BLaER1 (cell line): Measurements from ENCODE around the gene NUP54.

Experiments used
- H3K27ac ChIP-seq: shearing (Covaris generic); formaldehyde crosslinking; 2 replicates; pipeline ENCODE4 v1.8.1; 2022
- H3K27me3 ChIP-seq: shearing (Covaris generic); formaldehyde crosslinking; 2 replicates; pipeline ENCODE4 v1.8.1; 2022
- H3K36me3 ChIP-seq: shearing (Covaris generic); formaldehyde crosslinking; 2 replicates; pipeline ENCODE4 v1.8.1; 2022
- H3K4me1 ChIP-seq: shearing (Covaris generic); formaldehyde crosslinking; 2 replicates; pipeline ENCODE4 v1.8.1; 2022
- H3K4me2 ChIP-seq: shearing (Covaris generic); formaldehyde crosslinking; 2 replicates; pipeline ENCODE4 v1.8.1; 2022
- H3K4me3 ChIP-seq: shearing (Covaris generic); formaldehyde crosslinking; 2 replicates; pipeline ENCODE4 v1.8.1; 2022
- H3K9ac ChIP-seq: shearing (Covaris generic); formaldehyde crosslinking; 2 replicates; pipeline ENCODE4 v1.8.1; 2022
- H3K9me3 ChIP-seq: shearing (Covaris generic); formaldehyde crosslinking; 2 replicates; pipeline ENCODE4 v1.8.1; 2022
- H4K20me1 ChIP-seq: shearing (Covaris generic); formaldehyde crosslinking; 2 replicates; pipeline ENCODE4 v1.8.1; 2022
- Cebpa-rat ChIP-seq: shearing (Covaris generic); IDR thresholded peaks from 2 replicates; pipeline ENCODE4 v1.8.1; 2022

NUP54 gene

DNA sequence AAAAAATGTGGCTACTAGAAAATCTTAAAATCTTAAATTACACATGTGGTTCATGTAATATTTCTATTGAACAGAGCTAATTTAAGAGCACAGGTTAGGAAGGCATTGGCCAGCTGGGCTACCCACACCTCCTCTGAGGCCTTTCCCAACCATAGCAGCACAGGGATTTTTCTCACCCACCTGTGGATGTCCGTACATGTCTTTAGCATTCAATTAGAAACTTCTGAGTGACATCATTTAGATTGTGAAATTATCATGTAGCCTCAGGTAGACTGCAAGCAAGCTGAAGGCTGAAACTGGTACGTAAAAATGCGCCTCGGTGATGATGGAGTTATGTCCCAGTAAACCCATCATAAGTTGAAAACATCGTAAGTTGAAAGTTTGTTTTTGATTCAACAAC lies 34.3 kb upstream of the NUP54 start:
- peaks cover 51% of the 10 kb centered on the region; the same call in 1 of the 2 replicates for H4K20me1 ChIP-seq
- no peak overlapping the region for H3K27ac ChIP-seq
- peaks cover 20% of the 10 kb centered on the region for H3K36me3 ChIP-seq
- TF ChIP-seq Cebpa-rat = no peak
- no peak overlapping the region for H3K9ac ChIP-seq
- H3K9me3 ChIP-seq = no peaks in the 10 kb centered on the region
- no peaks in the 10 kb centered on the region for H3K27me3 ChIP-seq
- no peak overlapping the region for H3K4me3 ChIP-seq
- H3K4me1 ChIP-seq = peaks cover 29% of the 10 kb centered on the region
- H3K4me2 ChIP-seq = no peak overlapping the region

DNA sequence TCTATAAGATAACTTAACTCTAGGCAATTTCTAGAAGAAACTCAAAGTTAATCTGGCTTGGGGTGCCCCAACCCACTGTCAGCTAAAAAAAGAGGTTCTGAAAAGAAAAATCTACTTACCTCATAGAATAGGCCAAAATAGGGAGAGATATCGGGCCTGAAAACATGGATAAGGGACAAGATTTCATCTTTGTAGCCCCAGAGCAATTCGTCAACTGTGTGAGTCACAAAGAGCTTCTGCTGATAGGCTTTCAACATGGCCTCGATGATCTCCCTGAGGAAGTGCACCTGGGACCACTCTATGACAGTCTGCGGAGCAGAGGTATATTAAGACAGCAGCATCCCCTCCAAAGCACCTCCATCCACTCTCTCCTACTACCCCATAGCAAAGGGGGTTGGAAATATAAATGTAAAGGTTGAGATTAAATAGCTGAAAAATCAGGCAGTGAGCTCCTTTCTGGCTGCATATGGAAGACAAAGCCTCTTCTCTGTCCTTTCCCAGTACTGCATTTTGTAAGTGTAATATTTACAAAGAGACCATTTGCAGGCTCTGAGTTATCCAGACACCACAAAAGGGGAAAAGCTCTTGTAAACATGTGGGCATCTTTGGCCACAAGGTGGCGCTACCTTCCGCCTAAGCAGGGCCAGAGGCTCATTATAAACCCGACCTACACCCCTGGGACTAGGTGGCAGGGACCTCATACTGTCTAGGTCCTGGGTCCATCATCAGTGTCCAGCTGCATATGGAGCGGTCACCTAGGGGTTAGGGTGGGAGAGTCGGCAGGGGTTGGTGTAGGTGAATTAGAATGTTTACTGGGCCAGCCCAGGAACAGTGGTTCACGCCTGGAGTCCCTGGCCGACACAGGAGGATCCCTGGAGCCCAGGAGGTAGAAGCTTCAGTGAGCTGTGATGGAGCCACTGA lies 31.5 kb upstream of the NUP54 start:
- Histone ChIP-seq H3K36me3 (peaks cover 30% of the 10 kb centered on the region), H3K4me1 (peaks cover 34% of the 10 kb centered on the region), H3K27me3 (no peaks in the 10 kb centered on the region), H4K20me1 (peaks cover 41% of the 10 kb centered on the region; the same call in 1 of the 2 replicates), H3K4me3 (no peak overlapping the region), H3K27ac (peak overlapping the region; percentile 45; the same call in 1 of the 2 replicates), H3K4me2 (peak overlapping the region; percentile 73), H3K9me3 (no peaks in the 10 kb centered on the region), H3K9ac (no peak overlapping the region)
- TF ChIP-seq Cebpa-rat = no peak

DNA sequence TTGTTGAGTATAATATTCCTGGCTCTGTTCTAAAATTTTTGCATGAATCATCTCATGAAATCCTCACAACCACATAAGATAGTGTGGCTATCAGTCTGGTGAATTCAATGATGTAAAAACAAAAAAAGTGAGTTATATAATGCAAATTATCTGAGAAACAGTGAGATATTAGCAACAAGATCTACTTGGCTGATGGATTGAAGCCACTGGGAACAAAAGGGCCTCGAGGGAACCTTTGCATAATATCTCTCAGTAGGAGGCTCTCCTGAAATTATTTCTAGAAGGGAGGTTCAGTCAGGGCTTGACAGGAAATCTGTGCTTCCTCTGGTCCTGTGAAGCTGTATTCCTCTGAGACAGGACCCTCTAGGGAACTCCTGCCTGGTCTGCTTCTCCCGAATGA lies 30.1 kb upstream of the NUP54 start:
- no peak for TF ChIP-seq Cebpa-rat
- H3K4me1 ChIP-seq = peaks cover 34% of the 10 kb centered on the region
- no peaks in the 10 kb centered on the region for H3K9me3 ChIP-seq
- H3K4me3 ChIP-seq = no peak overlapping the region
- no peak overlapping the region for H3K27ac ChIP-seq
- peak overlapping the region; percentile 57; the same call in 1 of the 2 replicates for H3K9ac ChIP-seq
- peaks cover 28% of the 10 kb centered on the region; the same call in 1 of the 2 replicates for H4K20me1 ChIP-seq
- peak overlapping the region; percentile 73 for H3K4me2 ChIP-seq
- no peaks in the 10 kb centered on the region for H3K27me3 ChIP-seq
- H3K36me3 ChIP-seq = peaks cover 39% of the 10 kb centered on the region

DNA sequence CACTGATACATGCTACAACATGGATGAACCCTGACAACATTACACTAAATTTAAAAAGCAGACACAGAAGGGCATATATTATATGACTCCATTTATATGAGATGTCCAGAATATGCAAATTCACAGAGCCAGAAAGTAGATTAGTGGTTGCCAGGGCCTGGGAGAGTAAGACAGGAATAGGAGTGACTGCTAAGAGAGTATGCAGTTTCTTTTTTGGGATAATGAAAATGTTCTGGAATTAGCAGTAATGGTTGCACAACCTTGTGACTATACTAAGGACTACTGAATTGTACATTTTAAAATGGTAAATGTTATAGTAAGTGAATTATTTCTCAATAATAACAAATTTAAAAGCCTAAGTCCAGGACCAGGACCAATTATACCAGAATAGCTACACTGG lies 29.5 kb upstream of the NUP54 start:
- Histone ChIP-seq H3K27ac (no peak overlapping the region), H3K4me1 (peaks cover 34% of the 10 kb centered on the region), H3K9ac (no peak overlapping the region), H4K20me1 (peaks cover 22% of the 10 kb centered on the region; the same call in 1 of the 2 replicates), H3K27me3 (no peaks in the 10 kb centered on the region), H3K4me3 (no peak overlapping the region), H3K9me3 (no peaks in the 10 kb centered on the region), H3K4me2 (peak overlapping the region; percentile 73; the same call in 1 of the 2 replicates), H3K36me3 (peaks cover 45% of the 10 kb centered on the region)
- no peak for TF ChIP-seq Cebpa-rat

DNA sequence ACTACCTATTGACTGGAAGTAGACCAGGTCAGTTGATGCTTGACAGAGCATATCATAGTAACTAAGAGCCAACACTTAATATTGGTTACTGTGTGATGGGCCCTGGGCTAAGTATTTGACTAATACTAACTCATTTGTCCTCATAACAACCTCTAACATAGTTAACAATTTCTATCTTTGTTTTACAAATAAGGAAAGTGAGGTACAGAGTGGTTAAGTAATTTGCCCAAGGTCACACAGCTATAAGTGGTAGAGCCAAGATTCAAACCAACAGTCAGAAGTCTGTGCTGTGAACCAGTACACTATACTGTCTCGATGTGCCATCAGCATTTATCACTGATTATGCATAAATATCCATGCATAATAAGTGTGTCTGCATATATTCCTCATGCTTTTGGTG lies 27.1 kb upstream of the NUP54 start:
- H3K36me3 ChIP-seq = peaks cover 58% of the 10 kb centered on the region
- H3K9ac ChIP-seq = no peak overlapping the region
- H3K4me1 ChIP-seq = peaks cover 34% of the 10 kb centered on the region
- no peak overlapping the region for H3K4me3 ChIP-seq
- TF ChIP-seq Cebpa-rat = no peak
- no peak overlapping the region for H3K4me2 ChIP-seq
- H3K9me3 ChIP-seq = no peaks in the 10 kb centered on the region
- no peaks in the 10 kb centered on the region for H3K27me3 ChIP-seq
- H3K27ac ChIP-seq = no peak overlapping the region
- H4K20me1 ChIP-seq = peaks cover 18% of the 10 kb centered on the region; the same call in 1 of the 2 replicates

DNA sequence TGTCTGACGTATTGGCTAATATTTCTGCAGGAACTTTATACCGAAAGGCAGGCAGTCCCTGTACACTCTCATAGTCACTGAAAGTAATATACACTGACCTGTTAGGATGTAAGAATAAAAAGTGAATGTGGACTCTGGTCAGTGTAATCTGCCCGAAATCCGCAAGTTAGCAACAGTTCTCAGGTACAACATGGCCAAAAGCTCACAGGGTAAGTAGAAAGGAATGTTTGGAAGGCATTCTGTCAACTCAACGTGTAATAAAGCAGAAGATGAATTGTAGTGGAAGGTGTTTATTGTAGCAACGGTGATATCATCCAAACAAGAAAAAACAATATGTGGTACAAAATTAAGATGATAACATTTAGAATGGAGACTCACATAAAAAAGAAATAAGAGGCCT lies 26.0 kb upstream of the NUP54 start:
- TF ChIP-seq Cebpa-rat = no peak
- Histone ChIP-seq H3K36me3 (peaks cover 64% of the 10 kb centered on the region), H3K9me3 (no peaks in the 10 kb centered on the region), H4K20me1 (peaks cover 17% of the 10 kb centered on the region; the same call in 1 of the 2 replicates), H3K4me1 (peaks cover 23% of the 10 kb centered on the region), H3K9ac (no peak overlapping the region), H3K27ac (no peak overlapping the region), H3K27me3 (no peaks in the 10 kb centered on the region), H3K4me3 (no peak overlapping the region), H3K4me2 (no peak overlapping the region)

DNA sequence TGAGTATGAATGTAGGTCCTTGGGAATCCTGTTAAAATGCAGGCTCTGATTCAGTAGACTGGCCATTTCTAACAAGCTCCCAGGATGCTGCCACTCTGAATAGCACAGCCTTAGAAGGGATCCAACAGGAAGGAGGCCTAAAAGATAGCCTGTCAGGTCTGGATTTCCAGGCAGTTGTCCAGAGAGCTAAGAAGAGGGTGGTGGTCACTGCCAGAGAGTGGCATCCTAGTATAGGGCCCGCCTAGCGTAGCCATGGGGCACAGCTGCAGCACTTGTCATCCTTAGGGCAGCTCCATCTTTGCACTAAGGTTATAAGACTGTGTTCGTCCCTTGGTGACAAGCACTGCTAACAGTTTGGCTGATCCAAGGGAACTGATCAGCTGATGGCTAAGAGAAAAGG lies 20.5 kb upstream of the NUP54 start:
- no peak for TF ChIP-seq Cebpa-rat
- Histone ChIP-seq H4K20me1 (no peaks in the 10 kb centered on the region), H3K9ac (no peak overlapping the region), H3K4me2 (no peak overlapping the region), H3K27ac (no peak overlapping the region), H3K36me3 (peaks cover 82% of the 10 kb centered on the region), H3K27me3 (no peaks in the 10 kb centered on the region), H3K4me3 (no peak overlapping the region), H3K4me1 (no peaks in the 10 kb centered on the region), H3K9me3 (no peaks in the 10 kb centered on the region)

DNA sequence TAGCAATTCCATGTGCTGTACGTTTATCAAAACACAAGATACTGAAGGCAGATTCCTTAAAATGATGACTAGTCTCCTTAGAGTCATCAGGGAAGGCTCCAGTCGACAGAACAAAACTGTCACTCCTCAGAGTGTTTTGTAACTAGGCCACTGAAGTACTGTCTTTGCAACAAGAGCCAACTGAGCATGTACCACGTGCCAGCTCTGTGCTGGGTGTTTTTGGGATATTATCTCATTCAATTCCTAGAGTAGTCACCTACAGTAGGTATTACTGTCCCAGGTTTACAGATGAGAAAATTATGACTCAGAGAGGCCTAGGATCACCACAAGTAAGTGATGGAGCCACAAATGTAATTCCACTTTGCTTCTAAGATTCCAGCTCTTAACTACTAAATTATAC lies 18.3 kb upstream of the NUP54 start:
- no peak overlapping the region for H3K9ac ChIP-seq
- H3K4me2 ChIP-seq = no peak overlapping the region
- H3K4me1 ChIP-seq = no peaks in the 10 kb centered on the region
- no peak overlapping the region for H3K27ac ChIP-seq
- peaks cover 84% of the 10 kb centered on the region for H3K36me3 ChIP-seq
- no peaks in the 10 kb centered on the region for H4K20me1 ChIP-seq
- H3K27me3 ChIP-seq = no peaks in the 10 kb centered on the region
- no peaks in the 10 kb centered on the region for H3K9me3 ChIP-seq
- no peak for TF ChIP-seq Cebpa-rat
- H3K4me3 ChIP-seq = no peak overlapping the region

DNA sequence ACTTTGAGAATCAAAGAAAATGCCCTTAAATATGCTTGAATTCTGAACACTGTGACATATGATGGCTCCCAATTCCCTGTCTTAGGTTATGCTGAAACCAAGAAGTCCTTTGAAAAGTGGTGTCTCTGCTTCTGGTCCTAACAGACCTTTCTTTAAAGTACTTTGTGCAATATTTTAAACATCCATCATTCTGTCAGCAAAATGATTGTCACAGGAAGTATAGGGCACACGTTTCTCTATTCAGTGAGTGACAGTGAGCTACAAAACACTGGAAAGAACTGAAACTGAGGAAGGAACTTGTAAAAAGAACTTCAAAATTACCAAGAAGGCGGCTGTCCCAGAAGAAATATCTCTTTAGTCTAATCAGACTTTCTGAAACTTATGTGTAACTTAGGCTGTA lies 12.2 kb upstream of the NUP54 start:
- H3K9me3 ChIP-seq = no peaks in the 10 kb centered on the region; the same call in 1 of the 2 replicates
- TF ChIP-seq Cebpa-rat = no peak
- no peak overlapping the region for H3K27ac ChIP-seq
- H3K4me2 ChIP-seq = no peak overlapping the region
- no peaks in the 10 kb centered on the region for H4K20me1 ChIP-seq
- H3K9ac ChIP-seq = no peak overlapping the region
- peaks cover 49% of the 10 kb centered on the region for H3K36me3 ChIP-seq
- H3K4me1 ChIP-seq = no peaks in the 10 kb centered on the region
- no peak overlapping the region for H3K4me3 ChIP-seq
- H3K27me3 ChIP-seq = no peaks in the 10 kb centered on the region

DNA sequence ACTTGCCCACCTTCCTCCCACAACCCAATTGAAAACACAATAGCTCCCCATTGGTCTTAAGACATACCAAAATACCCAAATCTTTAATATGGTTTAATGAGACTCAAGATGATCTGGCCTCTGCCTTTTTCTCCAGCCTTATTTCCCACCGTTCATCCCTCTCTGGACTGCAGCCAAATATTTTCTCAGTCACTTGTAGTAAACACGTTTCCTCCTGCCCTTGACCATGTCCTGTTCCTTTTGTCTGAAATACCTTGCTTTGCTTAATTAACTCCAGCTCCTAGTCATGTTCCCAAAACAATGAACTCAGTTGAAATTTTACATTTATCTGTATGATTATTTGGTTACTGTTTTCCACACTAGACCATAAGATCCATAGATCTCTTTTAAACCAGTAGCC lies 8.4 kb upstream of the NUP54 start:
- Histone ChIP-seq H3K4me3 (no peak overlapping the region), H3K27me3 (no peaks in the 10 kb centered on the region), H3K4me1 (no peaks in the 10 kb centered on the region), H3K9me3 (peaks cover 10% of the 10 kb centered on the region), H3K36me3 (peaks cover 20% of the 10 kb centered on the region), H3K9ac (no peak overlapping the region), H3K4me2 (no peak overlapping the region), H4K20me1 (no peaks in the 10 kb centered on the region), H3K27ac (no peak overlapping the region)
- TF ChIP-seq Cebpa-rat = no peak
